ENCODE results near the gene PCSK7. TPM values are rescaled to one million over a fixed set of nuclear protein-coding genes. Genes with fewer than 3 reads are reported as not detected.

The PCSK7 gene
- total and polyA plus RNA-seq, 2 of the 8 experiments (the other 6 are each of a cell fraction or from before 2014, with no cell fraction given): 23.4 to 38.5 TPM

- Histone ChIP-seq H2BK12ac (ENCODE audit: low read depth, low read length) (no peak overlapping the region), H3K14ac (ENCODE audit: insufficient read length) (no peak overlapping the region), H4K5ac (ENCODE audit: insufficient read length, low read depth, low read length) (no peak overlapping the region), H3K9ac (replicated peaks in 1 of 4; ENCODE audit: extremely low read depth in 1 of 4, low read depth in 3 of 4, low read length in 3 of 4) (no peak overlapping the region), H3K27me3 (replicated peaks in 1 of 4; ENCODE audit: control insufficient read depth in 3 of 4, extremely low read depth in 1 of 4, insufficient read depth in 3 of 4, low read length in 3 of 4) (no peaks in the 10 kb centered on the region), H3K4ac (replicated peaks; ENCODE audit: insufficient read length, low read depth, low read length) (no peak overlapping the region), H3K18ac (ENCODE audit: extremely low read depth, low read length) (no peak overlapping the region), H2BK15ac (ENCODE audit: low read length) (no peak overlapping the region), H2BK5ac (ENCODE audit: low read depth, low read length) (no peak overlapping the region), H3K9me3 (ENCODE audit: insufficient read depth in 2 of 2, low read depth in 1 of 2, low read length in 1 of 2) (no peaks in the 10 kb centered on the region), H3K36me3 (ENCODE audit: control insufficient read depth in 2 of 4, insufficient read depth in 4 of 4, low read length in 3 of 4) (peaks cover 9 to 30% (median 20%) of the 10 kb centered on the region in 4 experiments; a peak in 7 of 8 replicates), H3K79me1 (ENCODE audit: low read depth, low read length) (no peaks in the 10 kb centered on the region), H3K79me2 (ENCODE audit: control insufficient read depth in 1 of 2, insufficient read depth in 2 of 2, low read length in 2 of 2) (no peaks in the 10 kb centered on the region; a peak in 1 of 4 replicates), H4K8ac (ENCODE audit: extremely low read depth, insufficient read depth, low read length) (no peak overlapping the region), H3K23ac (ENCODE audit: insufficient read length) (no peak overlapping the region), H2BK20ac (ENCODE audit: low read length) (no peak overlapping the region), H2BK120ac (replicated peaks; ENCODE audit: low read depth, low read length) (no peak overlapping the region), H2AFZ (ENCODE audit: low read length) (no peak overlapping the region), H4K20me1 (replicated peaks in 1 of 2; ENCODE audit: control insufficient read depth in 1 of 2, insufficient read depth in 2 of 2, low read length in 2 of 2) (peaks cover 0 to 1% of the 10 kb centered on the region in 2 experiments), H3K4me2 (ENCODE audit: insufficient read depth in 1 of 2, low read depth in 2 of 2, low read length in 2 of 2) (no peak overlapping the region), H3K56ac (replicated peaks; ENCODE audit: insufficient read length, low read depth, low read length) (no peak overlapping the region), H2AK5ac (ENCODE audit: low read depth, low read length) (no peak overlapping the region), H3K27ac (ENCODE audit: low read depth, low read length) (no peak overlapping the region), H3K23me2 (ENCODE audit: low read depth, low read length) (no peaks in the 10 kb centered on the region), H3K4me1 (replicated peaks in 1 of 4; ENCODE audit: control insufficient read depth in 3 of 4, insufficient read depth in 4 of 4, low read length in 3 of 4) (no peaks in the 10 kb centered on the region), H3K4me3 (ENCODE audit: extremely low read depth in 1 of 4, insufficient read depth in 2 of 4, low read depth in 3 of 4, low read length in 4 of 4) (no peak overlapping the region), H4K91ac (replicated peaks; ENCODE audit: insufficient read length, low read length) (no peak overlapping the region)
- no peak for FAIRE-seq
- 89% methylated on average over 13 of the region's 15 CpGs; no CpG with 5 or more reads in 1 of the 2 experiments for WGBS, 2 experiments (ENCODE audit: extremely low coverage in 1 of 2, insufficient coverage in 1 of 2, insufficient read length in 1 of 2, insufficient replicate concordance in 2 of 2, low coverage in 1 of 2, low lambda C conversion rate in 2 of 2, missing lambda C conversion rate in 1 of 2)
- POLR2A ChIA-PET (ENCODE audit: partially characterized antibody): interaction anchor here (1.1 to 4.0 kb wide), 3 partner anchors 10 to 18 kb away, joined by 3 to 15 read pairs (median 5); no protein-coding TSS in a partner anchor
- no peak for TF ChIP-seq EGR1 (IDR thresholded peaks at IDR 0.05; ENCODE audit: borderline replicate concordance, low read depth, low read length)
- TF ChIP-seq SP1 (IDR thresholded peaks at IDR 0.05; ENCODE audit: low read depth, low read length): no peak
- CTCF ChIA-PET (ENCODE audit: partially characterized antibody): interaction anchor here (5.2 to 25.0 kb wide), 3 partner anchors 8 to 37 kb away, joined by 41 to 449 read pairs (median 359); partner anchors contain the start of genes SIDT2 and TAGLN
- DNase-seq (ENCODE audit: low read depth in 1 of 2, low spot score in 2 of 2): no peak
Observed at GRCh38 chr11:117218133-117218915, 13.5 kb downstream of the PCSK7 start.

Measured in H1 (cell line).